ENCODE data around the gene IQSEC3.

DNA sequence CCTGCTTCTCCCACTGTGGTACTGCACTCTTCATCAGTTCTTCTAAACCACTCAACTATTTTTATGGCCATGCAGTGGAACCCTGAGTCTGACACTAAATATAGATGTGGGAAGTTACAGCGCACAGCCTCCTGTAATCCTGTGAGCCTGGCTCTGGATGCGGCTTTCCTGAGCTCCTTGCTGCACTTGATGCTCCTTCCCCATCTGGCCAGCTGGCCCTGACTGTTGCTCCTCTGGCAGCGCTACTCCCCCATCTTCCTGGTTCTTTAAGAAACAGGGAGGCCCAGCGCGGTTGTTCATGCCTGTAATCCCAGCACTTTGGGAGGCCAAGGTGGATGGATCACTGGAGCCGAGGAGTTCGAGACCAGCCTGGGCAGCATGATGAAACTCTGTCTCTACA lies 24.6 kb downstream of the IQSEC3 start:
- TF ChIP-seq, protein P1, sequence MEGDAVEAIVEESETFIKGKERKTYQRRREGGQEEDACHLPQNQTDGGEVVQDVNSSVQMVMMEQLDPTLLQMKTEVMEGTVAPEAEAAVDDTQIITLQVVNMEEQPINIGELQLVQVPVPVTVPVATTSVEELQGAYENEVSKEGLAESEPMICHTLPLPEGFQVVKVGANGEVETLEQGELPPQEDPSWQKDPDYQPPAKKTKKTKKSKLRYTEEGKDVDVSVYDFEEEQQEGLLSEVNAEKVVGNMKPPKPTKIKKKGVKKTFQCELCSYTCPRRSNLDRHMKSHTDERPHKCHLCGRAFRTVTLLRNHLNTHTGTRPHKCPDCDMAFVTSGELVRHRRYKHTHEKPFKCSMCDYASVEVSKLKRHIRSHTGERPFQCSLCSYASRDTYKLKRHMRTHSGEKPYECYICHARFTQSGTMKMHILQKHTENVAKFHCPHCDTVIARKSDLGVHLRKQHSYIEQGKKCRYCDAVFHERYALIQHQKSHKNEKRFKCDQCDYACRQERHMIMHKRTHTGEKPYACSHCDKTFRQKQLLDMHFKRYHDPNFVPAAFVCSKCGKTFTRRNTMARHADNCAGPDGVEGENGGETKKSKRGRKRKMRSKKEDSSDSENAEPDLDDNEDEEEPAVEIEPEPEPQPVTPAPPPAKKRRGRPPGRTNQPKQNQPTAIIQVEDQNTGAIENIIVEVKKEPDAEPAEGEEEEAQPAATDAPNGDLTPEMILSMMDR (conservative IDR thresholded peaks at IDR 0.05; ENCODE audit: low read length), result no peak
- TF ChIP-seq EZH2phosphoT487 (IDR thresholded peaks at IDR 0.05; ENCODE audit: borderline replicate concordance), result no peak

Measured in Loucy (cell line).